ENCODE measurements around the gene RHBDF1.

GRCh38 chr16:75580-76501, 3.4 kb upstream of the RHBDF1 start:
- TF ChIP-seq CTCF (conservative IDR thresholded peaks at IDR 0.05; ENCODE audit: low read depth, low read length) (no peak), EZH2 (IDR thresholded peaks at IDR 0.05; ENCODE audit: low read length, unreplicated experiment) (no peak), EZH2phosphoT487 (IDR thresholded peaks at IDR 0.05; ENCODE audit: borderline replicate concordance, low read length) (no peak)
